Smooth muscle cell (in vitro differentiated cells): ENCODE measurements around the gene SYNE1. TPM values are rescaled to one million over a fixed set of nuclear protein-coding genes. Genes with fewer than 3 reads are reported as not detected.

Experiments
- DNase-seq: peaks from one replicate; lab custom pipeline; 2025; ENCODE audit not compliant: unreplicated experiment; lab: John Stamatoyannopoulos, UW
- H2AFZ ChIP-seq: fragments of 200-600 bp; sonication (generic); 2 replicates; pipeline ENCODE4 v1.6.0; 2016; ENCODE audit warnings: antibody characterized with exemption, low read depth, mild to moderate bottlenecking
- H3F3A ChIP-seq: fragments of 200-600 bp; sonication (generic); 2 replicates; pipeline ENCODE4 v1.6.0; 2017; ENCODE audit warnings: antibody characterized with exemption, low read depth
- H3K27ac ChIP-seq: fragments of 200-600 bp; sonication (generic); 2 replicates; pipeline ENCODE4 v1.5.1; 2016; ENCODE audit warnings: low read depth, mild to moderate bottlenecking
- H3K27me3 ChIP-seq: fragments of 200-600 bp; sonication (generic); 2 replicates; pipeline ENCODE4 v1.6.1; 2016; ENCODE audit warnings: low read depth, mild to moderate bottlenecking
- H3K36me3 ChIP-seq: fragments of 200-600 bp; sonication (generic); 2 replicates; pipeline ENCODE4 v1.5.1; 2016; ENCODE audit warnings: low read depth
- H3K4me1 ChIP-seq: fragments of 200-600 bp; sonication (generic); 2 replicates; pipeline ENCODE4 v1.5.1; 2016; ENCODE audit warnings: low read depth
- H3K4me2 ChIP-seq: fragments of 200-600 bp; sonication (generic); 2 replicates; pipeline ENCODE4 v1.6.0; 2016; ENCODE audit warnings: mild to moderate bottlenecking
- H3K4me3 ChIP-seq: fragments of 200-600 bp; sonication (generic); 2 replicates; pipeline ENCODE4 v1.5.1; 2016; ENCODE audit warnings: mild to moderate bottlenecking
- H3K79me2 ChIP-seq: fragments of 200-600 bp; sonication (generic); 2 replicates; pipeline ENCODE4 v1.6.0; 2016; ENCODE audit warnings: low read depth, mild to moderate bottlenecking
- H3K9ac ChIP-seq: fragments of 200-600 bp; sonication (generic); 2 replicates; pipeline ENCODE4 v1.6.0; 2016; ENCODE audit warnings: low read depth
- H3K9me3 ChIP-seq: fragments of 200-600 bp; sonication (generic); replicated peaks from 2 replicates; pipeline ENCODE4 v1.5.1; 2016; ENCODE audit warnings: low read depth
- H4K20me1 ChIP-seq: fragments of 200-600 bp; sonication (generic); 2 replicates; pipeline ENCODE4 v1.6.0; 2016; ENCODE audit warnings: low read depth
- CTCF ChIP-seq: fragments of 200-600 bp; sonication (generic); IDR thresholded peaks from 2 replicates; pipeline ENCODE4 v1.5.1; 2017; ENCODE audit warnings: borderline replicate concordance, mild to moderate bottlenecking, antibody characterized with exemption; ENCODE audit not compliant: insufficient read depth, poor library complexity, severe bottlenecking
- WGBS: methylation state at CpG from one replicate; pipeline ENCODE4 v1.1.7; 2016; ENCODE audit warnings: low lambda C conversion rate; 5-methylcytosine and 5-hydroxymethylcytosine counted together
- polyA plus RNA-seq: library from polyadenylated mRNA; unstranded; fragments of >200 nt; fragmentation: Nextera tagmentation; extraction: Ambion mirVana; gene quantifications from 2 replicates; pipeline ENCODE4 v1.2.1, GENCODE V29; 2016
- total RNA-seq: library from RNA; depleted of rRNA; stranded (reverse); fragments of >200 nt; gene quantifications from 2 replicates; pipeline ENCODE4 v1.2.3, GENCODE V29; 2014

SYNE1 gene
- total and polyA plus RNA-seq, 2 experiments from 2014 or later, result 18.2 to 56.2 TPM

DNA sequence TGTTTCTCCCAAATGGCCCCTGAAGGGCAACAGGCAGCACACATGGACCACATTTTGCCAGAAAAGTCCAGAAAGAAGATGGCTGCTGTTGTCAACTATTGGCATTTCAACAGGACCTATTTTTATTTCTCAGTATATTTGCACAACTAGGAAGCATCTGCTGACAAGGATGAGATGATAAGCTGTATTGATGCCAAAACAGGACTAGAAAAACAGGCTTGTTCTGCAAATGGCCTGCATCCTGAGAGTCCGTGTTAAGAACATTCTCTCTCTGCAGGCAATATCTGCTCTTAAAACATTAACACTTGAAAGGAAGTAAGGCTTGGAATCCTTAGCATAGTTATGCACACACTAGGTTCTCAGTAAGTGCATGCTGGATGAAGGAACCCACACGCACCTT, 546.0 kb downstream of the SYNE1 start:
- Histone ChIP-seq H3K9ac (no peak overlapping the region), H3K79me2 (no peaks in the 10 kb centered on the region), H3K4me1 (no peaks in the 10 kb centered on the region), H3K27ac (no peak overlapping the region), H2AFZ (no peak overlapping the region), H3K4me2 (no peak overlapping the region), H3K27me3 (no peaks in the 10 kb centered on the region), H3K9me3 (no peaks in the 10 kb centered on the region), H3F3A (peaks cover 12% of the 10 kb centered on the region), H4K20me1 (no peaks in the 10 kb centered on the region), H3K36me3 (no peaks in the 10 kb centered on the region), H3K4me3 (no peak overlapping the region)
- no peak for TF ChIP-seq CTCF
- WGBS, result 71% methylated on average over 2 of the region's 2 CpGs
- no peak for DNase-seq

DNA sequence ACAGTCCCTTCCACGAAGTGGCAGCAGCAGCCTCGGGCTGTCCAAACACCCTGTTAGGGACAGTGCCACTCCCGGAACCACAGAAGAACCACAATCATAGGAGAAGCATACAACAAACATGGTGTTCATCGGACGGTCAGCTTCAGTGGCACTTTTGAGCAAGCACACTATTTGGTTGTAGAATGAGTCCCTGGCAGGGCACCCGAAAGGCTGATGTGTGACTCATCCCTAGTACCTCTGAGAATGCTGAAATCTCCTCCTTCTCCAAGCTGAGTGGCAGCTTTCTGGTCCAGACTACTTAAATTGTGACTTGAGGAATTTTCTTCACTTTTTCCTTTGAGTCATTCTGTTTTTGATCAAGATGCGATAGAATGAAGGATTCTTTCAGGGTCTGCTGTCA, 547.2 kb downstream of the SYNE1 start:
- Histone ChIP-seq H3K4me2 (no peak overlapping the region), H3F3A (peaks cover 15% of the 10 kb centered on the region), H4K20me1 (no peaks in the 10 kb centered on the region), H3K9me3 (no peaks in the 10 kb centered on the region), H2AFZ (no peak overlapping the region), H3K27me3 (no peaks in the 10 kb centered on the region), H3K79me2 (no peaks in the 10 kb centered on the region), H3K9ac (no peak overlapping the region), H3K36me3 (no peaks in the 10 kb centered on the region), H3K27ac (no peak overlapping the region), H3K4me3 (no peak overlapping the region), H3K4me1 (peaks cover 2% of the 10 kb centered on the region)
- DNase-seq, result no peak
- TF ChIP-seq CTCF, result no peak
- WGBS, result 71% methylated on average over 7 of the region's 7 CpGs

DNA sequence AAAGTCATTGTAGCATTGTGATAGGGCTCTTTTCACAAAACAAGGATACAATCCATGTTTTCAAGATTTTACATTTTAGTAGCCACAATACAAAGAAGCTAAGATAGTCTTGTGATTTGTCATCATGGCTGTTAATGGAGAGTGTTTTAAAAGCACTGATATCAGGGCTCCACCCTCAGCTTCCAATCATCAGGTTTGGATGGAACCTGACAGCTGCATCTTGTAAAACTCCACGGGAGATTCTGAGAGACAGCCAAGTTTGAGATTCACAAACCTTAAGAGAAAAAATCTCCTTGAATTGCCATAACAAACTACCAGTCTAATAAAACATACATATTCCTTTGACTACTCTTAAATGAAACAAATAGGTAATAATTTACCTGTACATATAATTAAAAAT, 549.5 kb downstream of the SYNE1 start:
- H3K4me1 ChIP-seq, result peaks cover 2% of the 10 kb centered on the region
- TF ChIP-seq CTCF, result no peak

GRCh38 chr6:152087096-152087495, 550.1 kb downstream of the SYNE1 start:
- no peak overlapping the region for H2AFZ ChIP-seq
- no peak for TF ChIP-seq CTCF
- H3K27me3 ChIP-seq, result no peaks in the 10 kb centered on the region
- H3K4me1 ChIP-seq, result peaks cover 2% of the 10 kb centered on the region
- H3K4me3 ChIP-seq, result no peak overlapping the region
- H3K9ac ChIP-seq, result no peak overlapping the region
- no peaks in the 10 kb centered on the region for H3K9me3 ChIP-seq
- no peak overlapping the region for H3K4me2 ChIP-seq
- DNase-seq, result no peak
- 72% methylated on average over 2 of the region's 2 CpGs for WGBS
- H3K79me2 ChIP-seq, result no peaks in the 10 kb centered on the region
- no peaks in the 10 kb centered on the region for H3K36me3 ChIP-seq
- H3F3A ChIP-seq, result peaks cover 11% of the 10 kb centered on the region
- H4K20me1 ChIP-seq, result no peaks in the 10 kb centered on the region
- no peak overlapping the region for H3K27ac ChIP-seq

More for the DNA sequence above, 549.5 kb downstream of the SYNE1 start:
- peaks cover 13% of the 10 kb centered on the region for H3F3A ChIP-seq
- WGBS, result 42% methylated on average over 1 of the region's 1 CpG
- no peak for DNase-seq
- H3K4me3 ChIP-seq, result no peak overlapping the region
- H2AFZ ChIP-seq, result no peak overlapping the region
- no peak overlapping the region for H3K9ac ChIP-seq
- H3K36me3 ChIP-seq, result no peaks in the 10 kb centered on the region
- H3K4me2 ChIP-seq, result no peak overlapping the region
- H3K79me2 ChIP-seq, result no peaks in the 10 kb centered on the region
- no peaks in the 10 kb centered on the region for H3K27me3 ChIP-seq
- no peak overlapping the region for H3K27ac ChIP-seq
- H4K20me1 ChIP-seq, result no peaks in the 10 kb centered on the region
- H3K9me3 ChIP-seq, result no peaks in the 10 kb centered on the region
